COLO668 (cell line): ENCODE data around the gene VRK1.
"Not testable (repeated sequence)": the region's sequence is repeated elsewhere in the genome, so short reads cannot be mapped to it uniquely, and the experiment has no call there.

ENCODE experiments used
- DNase-seq: peaks from one replicate; lab custom pipeline; 2025; ENCODE audit not compliant: unreplicated experiment; lab: John Stamatoyannopoulos, UW

VRK1 gene

DNA sequence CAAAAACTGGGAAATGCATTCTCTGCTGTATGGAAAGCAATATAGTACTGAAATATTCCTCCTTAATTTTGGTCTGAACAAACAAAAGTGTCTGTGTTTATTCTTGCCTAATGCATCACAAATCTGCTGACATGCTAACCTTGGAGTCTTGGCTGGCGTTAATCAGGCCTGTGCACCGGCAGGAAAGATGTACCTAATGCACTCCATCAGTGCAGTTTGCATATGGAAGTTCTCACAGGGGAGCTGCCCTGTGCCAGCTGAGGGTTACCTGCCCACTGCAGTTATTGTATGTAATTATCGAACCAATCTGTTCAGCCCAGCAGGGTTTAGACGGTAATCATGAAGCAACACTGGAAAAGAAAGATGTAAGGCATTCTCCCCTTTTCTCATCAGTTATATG is 76.9 kb downstream of the VRK1 start:
- DNase-seq = no peak

DNA sequence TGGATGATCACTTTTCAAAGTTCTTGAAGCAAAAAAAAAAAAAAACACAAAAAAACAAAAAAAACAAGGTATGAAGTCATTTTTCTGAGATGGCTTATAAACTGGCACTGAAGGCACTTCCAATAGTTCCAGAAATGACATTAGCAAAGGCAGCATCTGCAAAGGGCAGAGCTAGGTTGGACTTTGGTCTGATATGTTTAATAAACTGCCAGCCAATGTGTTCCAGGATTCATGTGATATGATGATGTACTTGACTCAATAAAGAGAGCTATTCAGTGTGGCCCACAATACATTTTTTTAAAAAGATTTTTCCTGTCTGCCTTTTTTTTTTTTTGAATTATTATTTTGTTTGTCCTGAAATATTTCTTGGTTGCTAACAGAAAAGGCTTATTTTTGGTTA is 79.6 kb downstream of the VRK1 start:
- DNase-seq = no peak

DNA sequence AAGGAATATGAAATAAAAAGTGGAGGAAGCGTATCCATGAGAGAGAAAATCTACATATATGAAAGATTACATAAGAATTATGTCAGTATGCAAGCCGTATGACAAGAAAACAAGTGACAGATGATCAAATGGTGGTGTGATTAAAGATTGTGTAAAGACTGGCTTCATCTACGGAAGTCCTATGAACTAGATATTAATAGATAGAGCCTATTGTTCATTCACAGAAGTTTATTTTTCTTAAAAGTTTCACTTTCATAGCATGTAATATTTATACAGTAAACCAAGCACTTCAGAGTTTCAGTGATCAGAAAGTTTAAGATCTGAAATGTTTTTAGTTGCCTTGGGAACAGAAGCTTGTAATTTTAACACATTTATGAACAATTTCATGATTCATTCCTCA is 84.5 kb downstream of the VRK1 start:
- no peak for DNase-seq

DNA sequence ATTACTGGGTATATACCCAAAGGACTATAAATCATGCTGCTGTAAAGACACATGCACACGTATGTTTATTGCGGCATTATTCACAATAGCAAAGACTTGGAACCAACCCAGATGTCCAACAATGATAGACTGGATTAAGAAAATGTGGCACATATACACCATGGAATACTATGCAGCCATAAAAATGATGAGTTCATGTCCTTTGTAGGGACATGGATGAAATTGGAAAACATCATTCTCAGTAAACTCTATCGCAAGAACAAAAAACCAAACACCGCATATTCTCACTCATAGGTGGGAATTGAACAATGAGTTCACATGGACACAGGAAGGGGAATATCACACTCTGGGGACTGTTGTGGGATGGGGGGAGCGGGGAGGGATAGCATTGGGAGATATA is 86.8 kb downstream of the VRK1 start:
- DNase-seq = not testable (repeated sequence)

DNA sequence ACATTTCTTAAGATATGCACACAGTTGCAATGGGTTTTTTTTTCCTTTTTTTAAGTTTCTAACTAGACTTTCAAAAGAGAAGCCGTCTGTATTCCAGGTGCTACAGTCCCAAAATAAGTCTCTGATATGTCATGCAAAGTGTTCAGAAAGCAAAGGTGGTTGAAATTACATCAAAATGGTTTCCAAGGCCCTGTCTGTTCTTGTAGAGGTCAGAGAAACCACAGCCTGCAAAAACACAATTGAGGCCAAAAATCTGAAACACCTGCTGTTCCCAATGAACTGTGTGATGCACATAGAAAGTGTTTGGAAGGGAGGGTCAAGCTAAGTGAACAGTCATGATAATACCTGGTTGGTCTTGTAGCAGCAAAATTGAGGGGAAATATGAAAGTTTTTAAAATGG is 91.0 kb downstream of the VRK1 start:
- DNase-seq = no peak

DNA sequence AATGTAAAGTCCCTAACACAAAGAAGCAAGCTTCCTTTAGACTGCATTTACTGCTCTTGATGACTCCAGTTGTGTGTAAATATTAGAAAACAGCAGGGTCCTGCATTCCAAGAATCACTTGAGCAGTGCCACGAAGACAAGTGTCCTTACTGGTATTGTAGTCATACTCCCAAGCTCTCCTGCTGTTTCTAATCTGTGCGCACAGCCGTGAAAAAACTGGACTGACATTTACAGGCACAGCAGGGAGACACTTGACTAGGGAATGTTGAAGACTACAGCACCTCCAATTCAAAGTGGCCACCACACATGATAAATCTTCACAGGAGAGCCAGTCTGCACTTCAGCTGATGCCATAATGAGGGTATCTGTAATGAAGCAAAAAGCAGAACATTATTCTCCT is 91.4 kb downstream of the VRK1 start:
- DNase-seq = no peak

DNA sequence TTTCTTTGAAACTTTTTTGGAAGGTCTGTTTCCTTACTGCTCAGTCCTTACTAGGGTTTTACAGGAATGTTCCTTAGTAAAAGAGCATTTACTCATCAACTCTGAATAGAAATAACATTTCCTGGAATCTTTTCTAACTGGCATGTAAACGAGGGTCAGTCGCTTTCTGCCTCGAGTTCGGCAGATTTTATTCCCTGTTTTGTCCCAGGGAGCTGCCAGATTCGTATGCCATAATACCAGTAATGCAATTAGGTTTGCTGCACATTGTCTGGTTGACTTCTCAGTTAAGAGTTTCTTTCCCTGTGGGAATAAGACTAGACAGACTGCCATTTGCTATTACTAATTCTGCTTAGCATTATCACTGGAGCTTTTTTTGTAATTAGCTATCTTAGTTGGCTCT is 91.9 kb downstream of the VRK1 start:
- DNase-seq = no peak

DNA sequence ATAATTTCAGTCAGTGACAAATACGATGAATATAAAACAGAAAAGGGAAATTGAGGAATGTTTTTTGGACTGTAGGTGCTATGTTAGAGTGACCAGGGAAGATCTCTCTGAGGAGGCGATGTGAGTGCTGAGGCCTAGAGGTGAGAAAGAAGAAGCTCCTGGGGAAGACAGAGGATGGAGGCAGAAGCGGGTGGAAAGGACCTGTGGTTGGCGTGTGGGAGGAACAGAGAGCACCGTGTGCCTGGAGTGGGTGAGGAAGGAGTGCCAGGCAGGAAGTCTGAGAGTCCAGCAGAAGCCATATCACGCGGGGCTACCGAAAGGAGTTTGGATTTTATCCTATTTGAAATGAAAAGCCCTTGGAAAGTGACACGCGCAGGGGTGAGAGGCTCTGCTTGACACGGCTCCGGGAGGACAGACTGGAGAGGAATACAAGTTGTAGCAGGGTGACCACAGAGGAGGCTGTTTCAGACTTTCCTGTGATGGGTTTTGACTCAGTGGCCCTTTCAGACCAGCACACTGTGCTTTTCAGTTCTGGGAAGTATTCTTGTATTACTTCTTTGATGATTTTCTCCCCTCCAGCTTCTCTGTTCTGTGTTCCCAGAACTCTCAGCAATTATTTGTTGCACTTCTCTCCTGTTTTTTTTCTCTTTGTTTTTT is 96.9 kb downstream of the VRK1 start:
- DNase-seq = no peak

DNA sequence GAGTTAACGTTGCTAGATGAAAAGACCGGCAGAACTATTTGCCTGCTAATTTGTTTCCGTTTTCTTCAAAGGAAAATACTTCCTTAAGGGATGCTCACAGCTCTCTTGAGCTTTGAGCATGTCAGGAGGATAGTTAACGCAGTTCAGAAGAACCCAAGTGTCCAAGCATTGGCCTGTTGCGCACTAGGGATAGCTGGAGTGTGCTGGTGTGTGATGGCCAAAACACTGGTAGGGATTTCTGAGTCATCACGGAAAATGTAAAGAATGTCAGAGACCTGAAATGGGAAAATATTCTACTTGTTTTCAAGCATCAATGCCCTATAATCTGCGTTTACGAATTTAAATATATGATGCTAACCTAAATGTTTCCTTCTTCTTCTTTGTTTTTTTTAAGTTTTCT is 97.8 kb downstream of the VRK1 start:
- no peak for DNase-seq

DNA sequence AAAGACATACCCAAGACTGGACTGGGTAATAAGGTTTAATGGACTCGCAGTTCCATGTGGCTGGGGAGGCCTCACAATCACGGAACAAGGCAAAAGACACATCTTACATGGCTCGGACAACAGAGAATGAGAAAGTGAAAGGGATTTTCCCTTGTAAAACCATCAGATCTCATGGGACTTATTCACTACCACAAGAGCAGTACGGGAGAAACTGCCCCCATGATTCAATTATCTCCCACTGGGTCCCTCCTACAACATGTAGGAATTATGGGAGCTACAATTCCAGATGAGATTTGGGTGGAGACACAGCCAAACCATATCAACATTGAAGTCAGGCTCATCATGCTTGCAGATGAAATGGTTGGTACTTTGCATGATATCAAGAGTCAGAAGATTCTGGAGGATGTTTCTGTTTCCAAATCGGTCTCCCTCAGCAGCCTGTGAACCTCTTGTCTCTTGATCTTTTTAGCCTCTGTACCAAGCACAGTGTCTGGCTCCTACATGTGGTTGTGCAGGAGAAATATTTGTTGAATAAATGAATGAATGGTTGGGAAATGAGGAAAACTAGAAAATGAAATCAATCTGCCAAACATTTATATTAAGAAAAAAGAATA is 98.6 kb downstream of the VRK1 start:
- no peak for DNase-seq

DNA sequence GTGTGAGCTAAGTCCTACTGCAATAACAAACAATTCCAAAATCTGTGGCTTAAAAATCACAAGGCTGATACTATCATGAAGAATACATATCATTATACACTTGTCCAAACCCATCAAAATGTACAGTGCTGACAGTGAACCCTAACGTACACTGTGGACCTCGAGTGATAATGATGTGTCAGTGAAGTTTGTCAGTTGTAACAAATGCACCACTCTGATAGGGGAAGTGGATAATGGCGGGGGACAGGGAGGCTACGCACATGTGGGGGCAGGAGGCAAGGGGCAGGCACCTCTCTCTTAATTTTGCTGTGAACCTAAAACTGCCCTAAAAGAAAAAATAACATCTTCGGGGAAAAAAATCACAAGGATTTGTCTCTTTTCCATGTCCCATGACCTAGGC is 100.0 kb downstream of the VRK1 start:
- no peak for DNase-seq

DNA sequence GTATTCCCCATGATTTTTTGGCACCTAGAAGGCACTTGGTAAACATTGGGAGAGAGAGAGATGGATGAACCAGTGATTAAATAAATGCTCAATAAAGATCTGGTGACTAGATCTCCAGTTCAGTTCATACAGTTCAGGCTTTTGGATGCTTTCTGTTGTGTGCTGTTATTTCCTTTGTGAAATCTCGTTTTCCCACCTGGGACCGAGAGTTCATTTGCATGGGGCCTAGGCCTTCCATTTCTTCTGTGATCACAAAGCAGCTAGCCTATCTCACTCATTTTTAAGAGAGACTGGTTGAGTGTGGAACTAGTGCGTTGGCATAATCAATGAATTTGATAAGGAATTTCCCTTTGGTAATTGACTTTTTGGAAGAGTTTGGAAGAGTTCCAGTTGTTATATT is 104.0 kb downstream of the VRK1 start:
- DNase-seq = no peak

DNA sequence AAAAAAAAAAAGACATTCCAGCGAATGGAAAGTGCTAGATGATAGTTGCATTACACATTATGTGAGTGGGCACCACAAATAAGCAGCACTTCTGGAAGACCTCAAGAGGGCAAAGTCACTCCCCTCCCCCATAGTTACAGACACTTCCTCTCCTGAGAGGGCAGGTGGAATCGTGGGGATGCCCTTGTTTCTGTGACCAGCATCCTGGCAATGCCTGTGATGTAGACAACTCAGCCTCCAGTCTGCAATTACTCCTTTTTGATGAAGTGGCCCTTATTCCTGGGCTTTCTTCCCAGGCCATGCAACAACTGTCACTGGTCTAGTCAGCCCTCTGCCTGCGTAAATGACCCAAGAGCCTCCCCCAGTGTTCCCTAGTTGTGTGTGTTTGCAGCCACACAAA is 104.8 kb downstream of the VRK1 start:
- no peak for DNase-seq

DNA sequence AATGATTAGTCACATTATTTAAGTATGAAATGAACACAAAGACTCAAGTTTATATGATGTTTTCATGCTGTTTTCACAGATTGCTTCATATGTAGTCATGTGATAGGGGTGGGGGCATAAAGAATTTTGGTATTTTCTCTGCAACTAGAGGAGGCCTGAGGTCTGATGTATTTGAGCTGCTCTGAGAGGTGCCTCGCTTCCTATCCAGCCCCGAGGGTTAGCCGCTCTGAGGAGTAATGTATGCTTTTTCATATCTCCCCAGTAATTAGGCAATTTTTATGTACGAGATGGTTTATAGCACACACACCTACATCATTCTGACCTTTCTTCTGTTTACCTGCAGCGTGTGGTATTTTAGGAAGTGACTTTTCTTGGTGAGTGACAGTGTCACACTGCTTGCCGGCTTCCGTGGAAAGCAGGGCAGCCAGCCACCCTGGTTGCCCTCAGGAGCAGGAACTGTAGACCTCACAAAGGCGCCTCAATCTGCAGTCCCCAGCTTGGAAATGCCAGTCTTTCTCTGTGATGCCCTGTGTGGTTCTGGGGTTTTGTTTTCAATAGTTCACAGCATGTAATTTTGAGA is 106.4 kb downstream of the VRK1 start:
- no peak for DNase-seq

DNA sequence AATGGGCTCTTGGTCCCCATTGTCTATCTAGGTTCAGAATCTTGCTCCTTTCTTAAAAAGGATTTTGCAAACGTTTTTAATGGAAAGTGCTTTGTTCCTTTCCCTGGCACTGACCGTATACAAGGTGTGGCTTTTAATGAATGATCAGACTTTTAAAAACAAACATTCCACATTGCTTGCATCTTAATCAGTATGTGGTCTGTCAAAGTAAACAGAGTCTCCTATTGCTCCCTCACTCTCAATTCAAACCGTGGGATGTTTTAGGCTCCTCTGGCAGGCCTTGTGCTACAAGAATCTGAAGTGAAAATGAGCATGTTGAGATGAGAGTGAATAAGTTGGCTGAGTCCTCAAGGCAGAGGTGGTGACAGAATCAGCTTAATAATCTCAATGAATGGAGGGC is 107.0 kb downstream of the VRK1 start:
- no peak for DNase-seq

DNA sequence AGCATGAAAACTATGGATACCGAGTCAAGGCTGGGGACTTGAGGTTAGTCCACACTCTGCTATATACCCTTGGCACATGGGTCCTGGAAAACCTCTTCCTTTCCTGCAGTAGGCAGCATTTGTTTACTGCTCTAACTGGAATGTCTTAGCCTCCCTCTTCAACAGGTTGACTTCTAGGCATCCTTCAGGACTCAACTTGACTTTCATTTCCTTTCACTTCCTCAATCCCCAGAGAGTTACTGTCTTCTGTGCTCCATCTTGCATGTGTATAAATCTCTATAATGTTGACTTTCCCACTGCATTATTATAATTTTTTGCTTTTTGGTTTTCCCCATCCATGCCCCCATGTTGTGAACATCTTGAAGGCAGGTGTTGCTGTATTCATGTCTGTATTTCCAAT is 107.9 kb downstream of the VRK1 start:
- no peak for DNase-seq

DNA sequence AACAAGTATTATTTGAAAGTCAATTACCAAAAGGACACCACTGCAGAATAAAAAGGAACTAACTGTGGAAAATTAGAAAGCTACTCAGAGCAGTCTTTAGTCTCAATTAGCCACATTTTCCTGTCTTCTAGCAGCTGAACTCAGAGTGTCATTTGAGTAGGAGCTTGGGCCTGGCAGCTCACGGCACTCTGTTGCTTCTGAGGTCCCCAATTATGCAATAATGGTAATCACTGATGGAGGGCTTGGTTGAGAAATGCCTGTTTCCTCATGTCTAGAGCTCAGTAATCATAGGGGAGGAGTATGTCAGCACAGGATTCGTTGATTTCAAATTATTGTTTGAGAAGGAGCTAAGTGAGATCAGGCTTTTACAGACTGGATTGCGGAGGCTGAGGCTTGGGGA is 108.6 kb downstream of the VRK1 start:
- no peak for DNase-seq

DNA sequence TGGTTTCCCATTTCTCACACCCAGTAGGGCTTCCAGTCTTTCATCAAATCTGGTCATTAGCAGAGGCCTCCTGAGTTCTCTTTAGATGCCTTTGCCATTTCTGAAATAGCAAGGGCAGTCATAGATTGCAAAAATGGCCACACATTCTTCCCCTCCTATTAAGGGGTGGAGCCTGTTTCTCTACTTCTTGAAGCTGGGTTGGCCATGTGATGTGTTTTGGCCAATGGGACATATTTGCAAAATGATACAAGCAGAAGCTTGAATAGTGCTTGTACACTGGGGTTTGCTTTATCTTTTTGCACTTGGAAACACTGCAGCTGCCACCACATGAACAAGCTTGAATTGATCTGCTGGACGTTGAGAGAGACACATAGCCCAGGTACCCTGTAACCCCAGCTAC is 109.3 kb downstream of the VRK1 start:
- DNase-seq = no peak

DNA sequence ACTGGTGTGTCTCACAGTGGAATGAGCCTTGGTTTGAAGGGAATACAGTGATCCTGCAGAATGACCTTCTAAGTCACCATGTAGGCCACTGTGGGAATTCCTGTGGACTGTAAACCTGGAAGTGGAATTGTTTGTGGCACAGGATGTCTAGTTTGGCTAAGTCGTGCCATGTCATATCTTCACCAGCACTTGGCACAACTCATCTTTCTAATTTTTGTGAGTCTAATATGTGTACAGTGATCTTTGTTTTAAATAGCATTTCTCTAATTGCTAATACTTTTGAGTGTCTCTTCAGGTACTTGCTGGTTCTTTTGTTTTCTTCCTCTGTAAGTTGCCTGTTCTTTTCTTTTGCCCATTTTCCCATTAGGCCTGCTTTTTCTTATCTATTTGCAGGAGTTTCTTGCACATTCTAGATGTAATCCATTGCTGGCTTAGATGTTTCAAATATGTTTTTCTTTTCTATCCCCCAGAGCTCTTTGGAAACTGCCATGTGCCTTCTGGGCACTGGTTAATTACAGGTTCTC is 112.7 kb downstream of the VRK1 start:
- no peak for DNase-seq

DNA sequence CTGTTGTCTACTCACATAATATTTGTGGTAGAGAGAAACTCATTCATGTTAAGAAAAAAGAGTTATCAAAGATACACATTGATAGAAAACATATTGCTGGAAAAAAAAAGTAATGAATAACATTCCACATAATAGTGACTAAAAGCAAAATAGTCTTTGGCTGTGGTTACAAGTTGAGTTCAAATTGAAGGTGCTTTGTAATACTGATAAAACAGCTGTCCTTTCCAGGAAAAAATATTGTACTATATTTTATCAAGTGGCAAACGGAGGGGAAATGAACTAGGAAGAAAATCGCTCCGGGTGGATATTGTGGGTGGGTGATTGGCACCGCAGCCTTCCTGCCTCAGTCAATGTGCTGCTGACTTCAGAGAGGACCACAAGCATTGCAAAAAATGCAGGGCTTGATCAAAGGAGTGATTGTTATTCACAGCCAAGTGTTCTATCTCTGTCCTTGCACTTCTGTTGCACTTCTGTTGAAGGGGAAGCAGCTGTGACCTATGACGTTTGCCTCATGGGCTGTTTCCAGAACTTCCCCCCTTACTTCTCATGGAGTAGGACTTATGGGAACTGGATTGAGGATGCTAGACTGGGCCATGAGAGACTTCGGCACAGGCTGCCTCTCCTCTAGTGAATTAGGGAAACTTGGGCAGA is 114.4 kb downstream of the VRK1 start:
- DNase-seq = no peak

DNA sequence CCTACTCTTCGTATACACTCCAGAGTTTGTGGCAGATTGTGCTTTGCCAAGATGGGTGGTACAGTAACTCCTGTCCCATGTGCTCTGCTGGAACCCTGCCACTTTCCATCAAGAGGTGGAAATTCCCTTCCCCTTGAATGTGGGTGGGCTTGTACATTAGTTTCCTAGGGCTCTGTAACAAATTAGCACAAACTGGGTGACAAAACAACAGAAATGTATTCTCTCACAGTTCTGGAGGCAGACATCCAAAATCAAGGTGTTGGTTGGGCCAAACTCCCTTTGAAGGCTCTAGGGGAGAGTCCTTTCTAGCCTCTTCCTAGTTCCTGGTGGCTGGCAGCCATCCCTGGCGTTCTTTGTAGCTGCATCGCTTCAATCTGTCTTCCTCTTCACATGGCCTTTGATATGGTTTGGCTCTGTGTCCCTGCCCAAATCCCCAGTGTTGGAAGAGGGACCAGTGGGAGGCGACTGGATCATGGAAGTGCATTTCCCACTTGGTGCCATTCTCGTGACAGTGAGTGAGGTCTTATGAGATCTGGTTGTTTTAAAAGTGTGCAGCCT is 117.5 kb downstream of the VRK1 start:
- DNase-seq = no peak

DNA sequence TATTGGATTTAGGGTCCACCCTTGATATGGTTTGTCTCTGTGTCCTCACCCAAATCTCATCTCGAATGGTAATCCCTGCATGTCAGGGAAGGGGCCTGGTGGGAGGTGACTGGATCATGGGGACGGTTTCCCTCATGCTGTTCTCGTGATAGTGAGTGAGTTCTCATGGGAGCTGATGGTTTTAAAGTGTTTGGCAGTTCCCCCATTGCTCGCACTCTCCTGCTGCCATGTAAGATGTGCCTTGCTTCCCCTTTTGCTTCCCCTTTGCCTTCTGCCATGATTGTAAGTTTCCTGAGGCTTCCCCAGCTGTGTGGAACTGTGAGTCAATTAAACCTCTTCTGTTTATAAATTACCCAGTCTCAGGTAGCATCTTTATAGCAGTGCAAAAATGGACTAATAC is 118.3 kb downstream of the VRK1 start:
- no peak for DNase-seq
